Prostate gland (tissue), 2 donors: ENCODE measurements around the gene ZNF276. TPM values are rescaled to one million over a fixed set of nuclear protein-coding genes. Genes with fewer than 3 reads are reported as not detected.

ENCODE experiments used
- DNase-seq: peaks from one replicate; pipeline ENCODE4 v3.0.0-alpha.2; 2019; ENCODE audit warnings: low spot score
- H3K27ac ChIP-seq, 2 donors: fragments of 200-600 bp; sonication (generic); 2 replicates each; pipeline ENCODE4 v1.5.1; 2017 to 2019
- H3K27me3 ChIP-seq: fragments of 200-600 bp; sonication (generic); replicated peaks from 2 replicates; pipeline ENCODE4 v1.5.1; 2019; ENCODE audit not compliant: insufficient read depth
- H3K36me3 ChIP-seq, 2 donors: fragments of 200-600 bp; sonication (generic); 1 replicate in 1 of 2; 2 replicates in 1 of 2; pipeline versions ENCODE4 v1.5.1 to v1.8.1; 2017 to 2019
- H3K4me1 ChIP-seq: fragments of 200-600 bp; sonication (generic); replicated peaks from 2 replicates; pipeline ENCODE4 v1.5.1; 2019
- H3K4me3 ChIP-seq, 2 donors: fragments of 200-600 bp; sonication (generic); 2 replicates each; pipeline ENCODE4 v1.5.1; 2017 to 2019
- H3K9me3 ChIP-seq: fragments of 200-600 bp; sonication (generic); 2 replicates; pipeline ENCODE4 v1.5.1; 2017
- POLR2A ChIP-seq: fragments of 450-650 bp; IDR thresholded peaks from one replicate; pipeline ENCODE4 v1.6.1; 2016; ENCODE audit warnings: antibody characterized with exemption, mild to moderate bottlenecking
- POLR2AphosphoS5 ChIP-seq: sonication (generic); formaldehyde crosslinking; IDR thresholded peaks from one replicate; pipeline ENCODE4 v1.6.1; 2017; ENCODE audit warnings: antibody characterized with exemption
- WGBS: methylation state at CpG from one replicate; pipeline ENCODE4 v1.1.5; 2018; 5-methylcytosine and 5-hydroxymethylcytosine counted together
- intact Hi-C: fragments of 100-400 bp; cut with DNase I; formaldehyde crosslinking; loops from one replicate; pipeline ENCODE4 v1.14.2; 2022
- total RNA-seq, 2 donors: library from RNA; depleted of rRNA; stranded (reverse); fragments of >200 nt; gene quantifications; one replicate each; pipeline ENCODE4 v1.1.0, GENCODE V29; 2016
- TF ChIP-seq, protein P1 (sequence below), 4 experiments: fragments of 200-600 bp in 2 of 4; fragments of 450-650 bp in 2 of 4; sonication (generic) in 2 of 4; IDR thresholded peaks; 1 replicate in 3 of 4; 2 replicates in 1 of 4; pipeline ENCODE4 v1.5.1; 2016 to 2019; ENCODE audit warnings: antibody characterized with exemption in 4 of 4, mild to moderate bottlenecking in 2 of 4, moderate library complexity in 2 of 4

Gene ZNF276
- total RNA-seq, 2 donors from 2014 or later, result 18.4 to 46.1 TPM

DNA sequence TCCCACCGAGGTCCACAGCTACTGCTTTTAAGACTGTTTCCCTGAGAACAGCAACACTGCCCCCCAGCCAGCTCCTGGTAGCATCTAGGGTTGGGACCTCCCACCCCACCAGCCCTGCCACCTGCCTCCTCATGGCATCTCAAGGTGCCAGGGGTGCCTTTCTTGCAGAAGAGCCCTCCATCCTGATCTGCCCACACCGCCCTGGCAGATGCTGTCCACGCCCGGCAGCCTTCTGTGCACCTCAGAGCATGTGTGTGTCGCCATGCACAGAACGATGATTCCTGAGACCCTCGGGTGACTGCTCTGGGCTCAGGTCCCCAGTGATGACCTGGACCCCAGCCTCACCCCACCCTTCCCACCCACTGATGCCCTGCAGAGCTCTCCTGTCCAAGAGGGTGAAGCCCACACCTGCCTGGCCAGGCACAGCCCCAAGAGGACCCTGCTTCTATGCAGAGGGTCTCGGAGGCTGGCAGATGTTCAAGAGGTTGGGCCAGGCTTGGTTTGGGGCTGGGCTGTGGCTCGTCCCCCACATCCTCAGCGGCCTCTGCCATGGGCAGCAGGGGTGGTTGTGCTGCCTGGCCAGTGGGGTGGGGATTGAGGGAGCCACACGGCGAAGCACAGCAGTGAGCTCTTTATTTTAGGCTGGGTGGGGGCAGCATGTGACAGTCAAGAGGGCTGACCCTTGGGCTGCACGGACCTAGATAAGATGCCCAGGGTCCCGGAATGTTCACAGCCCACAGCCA is 14.6 kb upstream of the ZNF276 start:
- intact Hi-C loops, result loop anchor here (5.0 kb wide), 1 partner anchor 91 kb away; no protein-coding TSS in a partner anchor
- DNase-seq, result no peak
- Histone ChIP-seq H3K4me1 (peaks cover 3% of the 10 kb centered on the region), H3K4me3 (no peak overlapping the region), H3K36me3 (no peaks in the 10 kb centered on the region), H3K27ac (no peak overlapping the region), H3K9me3 (no peaks in the 10 kb centered on the region), H3K27me3 (no peaks in the 10 kb centered on the region)
- TF ChIP-seq POLR2A (no peak), POLR2AphosphoS5 (no peak)
- TF ChIP-seq, protein P1, sequence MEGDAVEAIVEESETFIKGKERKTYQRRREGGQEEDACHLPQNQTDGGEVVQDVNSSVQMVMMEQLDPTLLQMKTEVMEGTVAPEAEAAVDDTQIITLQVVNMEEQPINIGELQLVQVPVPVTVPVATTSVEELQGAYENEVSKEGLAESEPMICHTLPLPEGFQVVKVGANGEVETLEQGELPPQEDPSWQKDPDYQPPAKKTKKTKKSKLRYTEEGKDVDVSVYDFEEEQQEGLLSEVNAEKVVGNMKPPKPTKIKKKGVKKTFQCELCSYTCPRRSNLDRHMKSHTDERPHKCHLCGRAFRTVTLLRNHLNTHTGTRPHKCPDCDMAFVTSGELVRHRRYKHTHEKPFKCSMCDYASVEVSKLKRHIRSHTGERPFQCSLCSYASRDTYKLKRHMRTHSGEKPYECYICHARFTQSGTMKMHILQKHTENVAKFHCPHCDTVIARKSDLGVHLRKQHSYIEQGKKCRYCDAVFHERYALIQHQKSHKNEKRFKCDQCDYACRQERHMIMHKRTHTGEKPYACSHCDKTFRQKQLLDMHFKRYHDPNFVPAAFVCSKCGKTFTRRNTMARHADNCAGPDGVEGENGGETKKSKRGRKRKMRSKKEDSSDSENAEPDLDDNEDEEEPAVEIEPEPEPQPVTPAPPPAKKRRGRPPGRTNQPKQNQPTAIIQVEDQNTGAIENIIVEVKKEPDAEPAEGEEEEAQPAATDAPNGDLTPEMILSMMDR (IDR thresholded peaks at IDR 0.05), result no peak
- WGBS, result 76% methylated on average over 14 of the region's 14 CpGs

DNA sequence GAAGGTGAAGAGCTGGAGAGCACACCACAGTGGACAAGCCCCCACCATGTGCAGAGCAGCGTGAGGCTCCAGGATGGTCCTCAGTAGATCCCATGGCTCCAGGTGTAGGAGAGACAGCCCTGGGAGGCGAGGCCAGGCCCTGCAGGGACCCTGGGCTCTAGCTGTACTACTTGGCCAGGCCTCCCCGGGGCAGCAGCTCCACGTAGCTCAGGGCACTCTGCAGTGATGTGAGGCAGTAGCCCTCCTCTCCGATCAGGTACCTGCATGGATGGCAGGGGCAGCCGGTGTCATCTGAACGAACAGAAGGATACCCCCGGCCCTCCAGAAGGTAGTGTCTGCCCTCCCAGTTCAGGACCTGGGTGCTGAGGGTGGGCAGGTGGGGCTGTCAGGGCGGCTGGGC is 13.6 kb upstream of the ZNF276 start:
- 95% methylated on average over 9 of the region's 9 CpGs for WGBS
- Histone ChIP-seq H3K4me1 (no peaks in the 10 kb centered on the region), H3K4me3 (no peak overlapping the region), H3K9me3 (no peaks in the 10 kb centered on the region), H3K27ac (no peak overlapping the region), H3K27me3 (no peaks in the 10 kb centered on the region), H3K36me3 (no peaks in the 10 kb centered on the region)
- intact Hi-C loops, result loop anchor here (5.0 kb wide), 1 partner anchor 90 kb away; no protein-coding TSS in a partner anchor
- DNase-seq, result no peak
- TF ChIP-seq POLR2AphosphoS5 (no peak), POLR2A (no peak)
- TF ChIP-seq, protein P1 (IDR thresholded peaks at IDR 0.05), result no peak

DNA sequence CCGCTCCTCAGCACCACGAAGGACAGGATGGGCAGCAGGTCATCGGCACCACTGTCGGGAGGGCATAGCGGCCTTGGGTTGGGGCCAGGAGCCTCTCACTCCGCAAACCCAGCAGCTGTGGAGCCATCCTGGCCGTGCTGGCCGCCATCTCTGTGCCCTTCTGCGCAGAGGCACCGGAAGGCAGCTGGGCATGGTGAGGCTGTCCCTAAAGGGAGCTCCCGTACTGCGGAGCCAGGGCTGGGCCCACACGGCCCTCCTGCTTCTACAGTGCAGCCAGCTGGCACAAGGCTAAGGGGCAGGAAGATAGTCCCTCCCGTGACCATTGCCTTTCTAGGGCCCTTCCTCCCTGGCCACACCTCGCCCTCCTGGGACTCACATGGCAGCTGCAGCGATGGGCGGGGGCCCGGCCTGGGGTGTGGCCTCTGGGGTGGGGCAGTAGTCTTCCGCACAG is 12.8 kb upstream of the ZNF276 start:
- Histone ChIP-seq H3K27ac (no peak overlapping the region), H3K4me1 (no peaks in the 10 kb centered on the region), H3K9me3 (no peaks in the 10 kb centered on the region), H3K36me3 (no peaks in the 10 kb centered on the region), H3K4me3 (no peak overlapping the region), H3K27me3 (no peaks in the 10 kb centered on the region)
- intact Hi-C loops, result loop anchor here (5.0 kb wide), 1 partner anchor 89 kb away; no protein-coding TSS in a partner anchor
- DNase-seq, result no peak
- TF ChIP-seq, protein P1 (IDR thresholded peaks at IDR 0.05), result no peak
- TF ChIP-seq POLR2A (no peak), POLR2AphosphoS5 (no peak)
- WGBS, result 89% methylated on average over 19 of the region's 19 CpGs

DNA sequence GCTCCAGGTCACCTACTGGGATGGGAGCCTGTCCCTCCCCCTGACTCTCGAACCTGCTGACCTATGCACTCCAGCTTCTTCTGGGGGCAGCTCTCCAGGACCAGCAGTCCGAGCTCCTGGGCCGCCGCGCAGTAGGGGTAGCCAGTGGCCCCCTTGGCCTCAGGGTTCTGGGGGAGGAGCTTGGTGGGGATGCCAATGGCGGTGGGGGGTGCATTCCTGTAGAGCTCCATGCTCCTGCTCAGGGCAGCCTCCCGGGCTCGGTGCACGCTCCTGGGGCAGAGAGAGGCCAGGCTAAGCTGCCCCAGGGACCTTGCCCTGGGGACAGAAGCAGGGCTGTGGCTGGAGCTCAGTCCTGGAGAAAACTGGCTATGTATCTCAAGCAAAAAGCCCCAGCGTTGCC is 12.2 kb upstream of the ZNF276 start:
- H3K4me3 ChIP-seq, result no peak overlapping the region
- TF ChIP-seq POLR2AphosphoS5 (no peak), POLR2A (no peak)
- TF ChIP-seq, protein P1 (IDR thresholded peaks at IDR 0.05), result no peak
- H3K36me3 ChIP-seq, result no peaks in the 10 kb centered on the region
- DNase-seq, result no peak
- 90% methylated on average over 10 of the region's 10 CpGs for WGBS
- no peaks in the 10 kb centered on the region for H3K27me3 ChIP-seq
- intact Hi-C loops, result loop anchor here (5.0 kb wide), 1 partner anchor 88 kb away; no protein-coding TSS in a partner anchor
- H3K4me1 ChIP-seq, result no peaks in the 10 kb centered on the region
- H3K9me3 ChIP-seq, result no peaks in the 10 kb centered on the region
- H3K27ac ChIP-seq, result no peak overlapping the region
